Measurements from ENCODE around the gene RTF1.

- TF ChIP-seq CTCF (optimal IDR thresholded peaks at IDR 0.05 in 1 of 3, IDR thresholded peaks at IDR 0.05 in 1 of 3, conservative IDR thresholded peaks at IDR 0.05 in 1 of 3; ENCODE audit: extremely low read depth in 1 of 3, insufficient read depth in 2 of 3, low read length in 3 of 3) = no peak
- TF ChIP-seq EZH2 (IDR thresholded peaks at IDR 0.05; ENCODE audit: low read length) = no peak
These were observed 9.6 kb upstream of the RTF1 start for GRCh38 chr15:41407341-41407740.

Data from keratinocyte (primary cell).